IPS DF 6.9 (cell line): ENCODE measurements around the gene CSNK1A1L.

Experiments used
- DNase-seq: peaks from one replicate; pipeline ENCODE4 v3.0.0-alpha.2; 2013; ENCODE audit warnings: low read depth, low spot score
- H3K27ac ChIP-seq: one replicate; pipeline ENCODE4 v1.5.1; 2013; ENCODE audit warnings: low read length, control low read depth
- H3K27me3 ChIP-seq: 2 replicates; pipeline ENCODE4 v1.6.1; 2013; ENCODE audit warnings: mild to moderate bottlenecking, low read length; ENCODE audit not compliant: control insufficient read depth, insufficient read depth
- H3K36me3 ChIP-seq: 2 replicates; pipeline ENCODE4 v1.6.1; 2013; ENCODE audit warnings: low read length; ENCODE audit not compliant: control insufficient read depth, insufficient read depth
- H3K4me1 ChIP-seq: 2 replicates; pipeline ENCODE4 v1.6.1; 2013; ENCODE audit warnings: low read length; ENCODE audit not compliant: control insufficient read depth, insufficient read depth
- H3K4me3 ChIP-seq: 2 replicates; pipeline ENCODE4 v1.5.1; 2013; ENCODE audit warnings: mild to moderate bottlenecking, low read length
- H3K9me3 ChIP-seq: 2 replicates; pipeline ENCODE4 v1.6.1; 2013; ENCODE audit warnings: low read length, inconsistent platforms; ENCODE audit not compliant: control insufficient read depth, insufficient read depth
- WGBS: extraction: QIAGEN DNeasy Blood & Tissue Kit; methylation state at CpG from one replicate; pipeline ENCODE4 v1.1.7; 2013; ENCODE audit warnings: mixed read lengths, missing lambda C conversion rate; ENCODE audit not compliant: insufficient read length, insufficient coverage; 5-methylcytosine and 5-hydroxymethylcytosine counted together

The CSNK1A1L gene

DNA sequence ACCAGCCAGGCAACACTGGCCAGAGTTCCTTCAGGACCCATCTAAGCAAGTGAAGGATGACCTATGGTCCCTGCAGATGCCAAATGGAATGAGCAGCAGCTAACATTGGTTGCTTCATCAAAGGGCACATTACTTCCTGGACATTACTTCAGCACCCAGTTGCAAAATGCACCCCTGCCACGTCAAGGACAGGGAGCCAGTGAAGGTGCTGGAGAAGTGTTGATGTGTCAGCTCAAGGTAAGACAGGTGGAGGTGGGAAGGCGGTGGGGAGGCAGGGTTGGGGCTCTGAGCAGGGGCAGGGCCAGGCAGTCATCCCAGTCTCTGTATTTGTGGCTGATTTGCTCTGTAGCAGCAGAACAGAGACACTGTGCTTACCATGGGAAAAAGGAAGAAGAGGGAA lies 14.6 kb downstream of the CSNK1A1L start:
- no peak for DNase-seq
- H3K4me1 ChIP-seq: no peaks in the 10 kb centered on the region
- H3K36me3 ChIP-seq: no peaks in the 10 kb centered on the region
- no peaks in the 10 kb centered on the region for H3K27me3 ChIP-seq
- no peak overlapping the region for H3K4me3 ChIP-seq
- no peaks in the 10 kb centered on the region for H3K9me3 ChIP-seq
- H3K27ac ChIP-seq: no peak overlapping the region
- WGBS: no CpG with 5 or more reads among the region's 2 CpGs

- Histone ChIP-seq H3K9me3 (no peaks in the 10 kb centered on the region), H3K36me3 (no peaks in the 10 kb centered on the region), H3K4me1 (no peaks in the 10 kb centered on the region), H3K4me3 (no peak overlapping the region), H3K27me3 (no peaks in the 10 kb centered on the region), H3K27ac (no peak overlapping the region)
- no CpG with 5 or more reads among the region's 3 CpGs for WGBS
- no peak for DNase-seq
Observed at GRCh38 chr13:37089495-37089894, 16.0 kb downstream of the CSNK1A1L start.

DNA sequence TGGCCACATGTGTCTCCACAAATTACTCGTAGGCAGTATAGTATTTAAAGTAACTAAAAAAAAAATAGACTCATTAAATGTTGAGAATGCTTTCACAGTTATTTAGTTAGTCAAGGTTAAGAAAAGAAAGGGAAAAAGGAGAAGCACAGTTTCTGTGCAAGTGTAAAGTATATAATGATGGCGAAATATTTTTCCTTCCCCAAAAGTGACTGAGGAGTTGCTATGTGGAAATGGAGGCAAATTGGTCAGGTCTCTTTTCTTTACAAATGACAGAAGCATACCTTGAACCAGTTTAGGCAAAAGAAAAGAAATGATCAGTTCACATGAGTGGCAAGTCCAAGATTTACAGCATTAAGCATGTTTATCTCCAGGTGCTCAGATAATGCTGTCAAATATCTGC lies 18.0 kb downstream of the CSNK1A1L start:
- Histone ChIP-seq H3K36me3 (no peaks in the 10 kb centered on the region), H3K4me1 (no peaks in the 10 kb centered on the region), H3K9me3 (no peaks in the 10 kb centered on the region), H3K27me3 (no peaks in the 10 kb centered on the region), H3K4me3 (no peak overlapping the region), H3K27ac (no peak overlapping the region)
- no peak for DNase-seq
- WGBS: no CpG with 5 or more reads among the region's 2 CpGs

DNA sequence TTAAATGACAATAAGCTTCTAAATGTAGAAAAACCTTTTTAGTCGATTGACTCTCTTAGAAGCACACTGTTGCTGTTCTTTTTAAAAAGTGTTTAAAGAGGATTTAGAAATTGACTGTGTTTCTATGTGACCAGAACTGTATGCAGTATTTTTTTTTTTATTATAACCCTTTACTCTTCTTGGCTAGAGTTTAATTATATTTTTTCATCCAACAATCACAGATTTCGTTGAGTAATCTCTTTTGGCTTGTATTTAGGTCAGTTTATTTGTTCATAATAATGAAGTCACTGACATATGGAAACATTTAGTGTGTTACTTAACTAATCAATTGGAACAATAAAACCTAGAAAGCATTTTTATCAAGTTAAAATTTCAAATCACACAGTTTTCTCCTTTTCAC lies 19.9 kb downstream of the CSNK1A1L start:
- Histone ChIP-seq H3K27me3 (no peaks in the 10 kb centered on the region), H3K27ac (no peak overlapping the region), H3K9me3 (no peaks in the 10 kb centered on the region), H3K4me3 (no peak overlapping the region), H3K4me1 (no peaks in the 10 kb centered on the region), H3K36me3 (no peaks in the 10 kb centered on the region)
- WGBS: no CpG with 5 or more reads among the region's 2 CpGs
- DNase-seq: no peak

DNA sequence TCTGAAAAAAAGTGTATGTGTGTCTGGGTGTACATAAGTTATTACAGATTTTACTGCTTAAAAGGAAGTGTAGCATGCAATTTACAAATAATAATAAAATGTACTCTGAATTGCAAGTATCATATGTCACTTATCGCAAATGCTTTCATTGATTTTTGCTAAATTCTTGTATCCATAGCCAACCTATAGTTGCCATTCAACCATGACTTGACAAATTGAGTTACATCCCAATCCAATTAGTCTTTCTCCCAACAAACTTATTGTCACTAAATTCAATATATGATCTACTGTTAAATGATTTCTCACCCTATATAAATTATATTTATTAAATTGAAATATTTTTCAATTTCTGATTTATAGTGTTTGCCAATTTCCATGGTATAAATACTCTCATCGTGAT lies 28.6 kb downstream of the CSNK1A1L start:
- H3K27me3 ChIP-seq: no peaks in the 10 kb centered on the region
- H3K36me3 ChIP-seq: no peaks in the 10 kb centered on the region
- H3K9me3 ChIP-seq: no peaks in the 10 kb centered on the region
- no peak overlapping the region for H3K27ac ChIP-seq
- no peaks in the 10 kb centered on the region for H3K4me1 ChIP-seq
- no peak for DNase-seq
- H3K4me3 ChIP-seq: no peak overlapping the region
- WGBS: no CpG with 5 or more reads among the region's 2 CpGs

- H3K4me3 ChIP-seq: no peak overlapping the region
- H3K36me3 ChIP-seq: no peaks in the 10 kb centered on the region
- no peaks in the 10 kb centered on the region for H3K4me1 ChIP-seq
- WGBS: no CpG with 5 or more reads among the region's 2 CpGs
- H3K27ac ChIP-seq: no peak overlapping the region
- no peak for DNase-seq
- no peaks in the 10 kb centered on the region for H3K9me3 ChIP-seq
- H3K27me3 ChIP-seq: no peaks in the 10 kb centered on the region
Observed at GRCh38 chr13:37075164-37075563, 30.3 kb downstream of the CSNK1A1L start.

DNA sequence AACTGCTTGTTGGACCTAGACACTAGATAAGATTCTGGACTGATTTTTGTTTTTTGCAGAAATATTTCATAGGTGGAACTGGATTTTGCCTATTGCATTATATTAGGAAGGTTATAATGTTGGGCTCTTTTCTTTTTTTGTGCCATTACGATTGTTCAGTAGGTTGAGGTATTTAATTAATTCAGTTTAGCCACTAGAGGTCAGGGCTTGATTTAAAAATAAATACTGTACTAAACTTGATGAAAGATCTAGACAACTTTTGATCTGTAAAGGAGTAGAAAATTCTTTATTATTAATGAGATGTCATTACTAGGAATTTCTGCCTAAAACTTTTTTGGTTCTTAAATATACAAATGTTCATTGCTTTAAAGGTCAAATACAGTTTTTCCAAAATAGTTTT lies 30.8 kb downstream of the CSNK1A1L start:
- Histone ChIP-seq H3K4me1 (no peaks in the 10 kb centered on the region), H3K27me3 (no peaks in the 10 kb centered on the region), H3K36me3 (no peaks in the 10 kb centered on the region), H3K4me3 (no peak overlapping the region), H3K27ac (no peak overlapping the region), H3K9me3 (no peaks in the 10 kb centered on the region)
- WGBS: no CpG with 5 or more reads among the region's 1 CpG
- no peak for DNase-seq

- Histone ChIP-seq H3K27ac (no peak overlapping the region), H3K9me3 (no peaks in the 10 kb centered on the region), H3K4me3 (no peak overlapping the region), H3K4me1 (no peaks in the 10 kb centered on the region), H3K36me3 (no peaks in the 10 kb centered on the region), H3K27me3 (no peaks in the 10 kb centered on the region)
- DNase-seq: no peak
- no CpG with 5 or more reads among the region's 4 CpGs for WGBS
Observed at GRCh38 chr13:37072024-37072423, 33.4 kb downstream of the CSNK1A1L start.

DNA sequence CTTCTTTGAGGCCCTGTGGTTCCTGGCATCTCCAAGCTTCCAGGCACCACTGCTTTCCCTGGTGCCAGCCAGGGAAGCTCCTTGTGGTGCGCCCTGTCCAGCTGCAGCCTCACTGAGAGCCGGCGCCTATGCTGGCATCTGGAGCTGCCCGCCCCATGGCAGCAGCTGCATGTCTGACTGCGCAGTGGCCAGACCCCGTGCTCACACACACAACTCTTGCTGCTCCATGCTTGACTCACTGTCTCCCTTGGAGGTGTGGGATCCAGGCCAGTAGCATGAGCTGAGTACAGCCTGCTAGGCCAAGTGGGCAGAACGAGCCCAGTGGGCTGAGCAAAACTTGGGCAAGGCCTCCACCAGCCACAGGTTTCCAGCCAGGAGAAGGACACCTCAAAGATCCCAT lies 34.5 kb downstream of the CSNK1A1L start:
- no peak overlapping the region for H3K4me3 ChIP-seq
- H3K27ac ChIP-seq: no peak overlapping the region
- H3K36me3 ChIP-seq: no peaks in the 10 kb centered on the region
- H3K27me3 ChIP-seq: no peaks in the 10 kb centered on the region
- H3K9me3 ChIP-seq: no peaks in the 10 kb centered on the region
- WGBS: no CpG with 5 or more reads among the region's 7 CpGs
- no peak for DNase-seq
- no peaks in the 10 kb centered on the region for H3K4me1 ChIP-seq

DNA sequence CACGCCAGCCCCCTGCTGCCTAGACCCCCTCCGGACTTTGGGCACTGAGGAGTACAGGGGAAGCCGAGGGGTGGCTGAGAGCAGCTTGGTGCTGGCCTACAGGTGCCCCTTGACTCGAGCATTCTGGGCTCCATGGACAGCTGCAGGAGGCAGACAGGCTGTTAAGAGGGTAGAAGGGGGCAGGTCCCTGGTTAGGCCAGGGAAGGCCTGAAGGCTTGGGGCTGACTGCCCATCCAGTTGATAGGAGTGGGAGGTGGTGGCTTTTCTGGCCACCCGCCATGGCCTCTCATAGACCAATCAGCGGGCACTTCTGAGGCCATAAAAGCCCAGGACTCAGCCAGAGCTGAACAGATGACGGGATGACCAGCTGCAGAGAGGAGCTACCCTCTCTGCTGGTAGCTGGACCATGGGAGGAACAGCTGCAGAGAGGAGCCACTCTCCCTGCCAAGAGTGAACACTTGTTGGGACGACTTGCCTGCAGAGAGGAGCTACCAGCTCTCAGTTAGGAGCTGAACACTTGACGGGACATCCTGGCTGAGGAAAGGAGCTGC lies 35.2 kb downstream of the CSNK1A1L start:
- Histone ChIP-seq H3K9me3 (no peaks in the 10 kb centered on the region), H3K4me3 (no peak overlapping the region), H3K4me1 (no peaks in the 10 kb centered on the region), H3K27ac (no peak overlapping the region), H3K27me3 (no peaks in the 10 kb centered on the region), H3K36me3 (no peaks in the 10 kb centered on the region)
- no CpG with 5 or more reads among the region's 9 CpGs for WGBS
- no peak for DNase-seq

- no CpG with 5 or more reads among the region's 22 CpGs for WGBS
- no peaks in the 10 kb centered on the region for H3K4me1 ChIP-seq
- H3K27ac ChIP-seq: no peak overlapping the region
- no peaks in the 10 kb centered on the region for H3K36me3 ChIP-seq
- no peak for DNase-seq
- H3K4me3 ChIP-seq: no peak overlapping the region
- no peaks in the 10 kb centered on the region for H3K27me3 ChIP-seq
- H3K9me3 ChIP-seq: no peaks in the 10 kb centered on the region
Observed at GRCh38 chr13:37069597-37070103, 35.8 kb downstream of the CSNK1A1L start.
